TTC549 (cell line): ENCODE data around the gene ADAMTS9.

Experiments used
- FAIRE-seq: peaks from 2 replicates; lab custom pipeline; 2012; peaks lifted over from hg19 to GRCh38; lab: Jason Lieb, UNC

Gene ADAMTS9

GRCh38 chr3:64685800-64686445, 1.9 kb downstream of the ADAMTS9 start:
- FAIRE-seq = no peak

- FAIRE-seq = no peak
Observed at GRCh38 chr3:64685331-64685799, 2.4 kb downstream of the ADAMTS9 start.

DNA sequence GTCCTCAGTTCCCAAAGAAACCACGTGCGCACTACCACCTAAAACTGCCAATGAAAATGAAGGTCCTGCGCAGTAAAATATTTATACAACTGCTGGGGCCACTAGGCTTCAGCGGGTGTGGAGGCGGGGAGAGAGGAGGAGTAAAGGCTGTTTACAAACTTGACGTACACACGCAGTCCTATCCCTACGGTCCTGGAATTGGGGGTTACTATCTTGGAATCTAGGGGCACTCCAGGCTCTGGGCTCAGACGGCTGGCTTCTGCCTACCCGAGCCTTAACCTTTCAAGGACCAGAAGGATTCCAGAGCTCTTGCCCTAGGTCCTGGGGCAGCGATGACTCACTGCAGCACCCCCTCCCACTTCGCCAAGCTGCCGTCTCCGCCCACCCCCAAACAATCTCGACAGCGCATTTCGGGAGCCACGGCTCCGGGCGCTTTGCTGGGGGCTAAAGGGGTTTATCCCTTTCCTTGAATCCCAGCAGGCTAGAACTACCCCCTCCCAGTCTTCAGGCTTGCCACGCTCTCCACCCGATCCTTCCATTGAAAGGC, 3.0 kb downstream of the ADAMTS9 start:
- no peak for FAIRE-seq

GRCh38 chr3:64681827-64682226, 6.0 kb downstream of the ADAMTS9 start:
- no peak for FAIRE-seq

DNA sequence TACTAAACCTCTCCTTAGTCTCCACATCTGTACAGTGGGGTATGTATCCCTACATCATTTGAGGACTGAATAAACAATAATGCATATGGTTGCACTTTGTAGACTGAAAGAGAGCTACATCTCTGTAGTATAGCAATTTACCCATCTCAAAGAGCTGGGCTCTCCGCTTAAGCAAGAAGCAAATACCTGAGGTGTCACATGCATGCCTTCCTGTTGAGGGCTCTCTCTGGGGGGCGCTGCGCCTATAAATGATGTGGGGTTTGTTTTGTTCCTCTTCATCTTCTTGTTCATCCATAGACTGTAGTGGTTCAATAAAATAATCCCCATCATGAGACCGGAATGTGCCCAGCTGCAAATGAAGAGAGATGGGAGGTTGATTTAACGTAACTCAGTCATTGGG, 6.8 kb downstream of the ADAMTS9 start:
- FAIRE-seq = no peak

DNA sequence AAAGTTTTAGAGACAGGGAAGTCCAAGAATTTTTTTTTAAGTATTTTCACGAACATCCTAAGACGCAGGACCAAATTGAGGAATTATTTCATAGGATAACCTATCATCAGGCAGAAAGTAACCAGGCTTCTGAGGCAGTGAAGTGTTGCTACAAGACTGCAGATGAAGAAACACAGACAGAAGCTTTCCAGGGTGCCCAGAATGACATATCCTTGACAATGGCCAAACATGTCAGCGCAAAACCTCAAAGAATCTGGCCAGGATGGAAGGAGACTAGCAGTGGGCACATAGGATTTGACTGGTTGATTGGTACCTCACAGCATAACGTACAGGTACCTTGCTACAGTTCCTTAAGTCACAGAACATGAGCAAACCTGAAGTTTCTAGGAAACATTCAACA, 7.5 kb downstream of the ADAMTS9 start:
- FAIRE-seq = no peak

- FAIRE-seq = no peak
Observed at GRCh38 chr3:64677961-64678716, 9.7 kb downstream of the ADAMTS9 start.

- FAIRE-seq = no peak
Observed at GRCh38 chr3:64676831-64677230, 11.0 kb downstream of the ADAMTS9 start.

- no peak for FAIRE-seq
Observed at GRCh38 chr3:64675687-64676247, 12.0 kb downstream of the ADAMTS9 start.

DNA sequence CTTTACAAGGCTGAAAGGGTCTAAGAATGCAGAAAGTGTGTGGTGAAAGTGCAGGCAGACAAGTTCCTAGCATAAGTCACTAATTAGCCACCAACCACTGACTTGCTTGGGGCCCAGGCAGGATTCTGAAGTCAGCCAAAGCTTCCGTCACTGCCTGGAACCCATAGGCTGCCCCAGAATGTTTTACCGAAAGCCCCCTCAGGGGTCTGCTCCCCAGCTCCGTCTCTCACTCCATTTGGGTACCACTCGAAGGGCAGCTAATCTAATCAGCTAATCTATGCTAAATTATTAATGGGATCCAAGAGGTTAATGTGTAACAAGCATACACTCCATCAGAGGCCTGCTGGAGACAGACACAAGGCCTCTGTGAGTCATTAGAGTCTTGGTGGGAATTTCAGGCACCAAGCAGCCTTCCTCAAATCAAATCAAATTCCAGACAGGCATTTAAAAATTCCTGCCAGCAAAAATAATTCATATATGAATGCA, 13.2 kb downstream of the ADAMTS9 start:
- no peak for FAIRE-seq

DNA sequence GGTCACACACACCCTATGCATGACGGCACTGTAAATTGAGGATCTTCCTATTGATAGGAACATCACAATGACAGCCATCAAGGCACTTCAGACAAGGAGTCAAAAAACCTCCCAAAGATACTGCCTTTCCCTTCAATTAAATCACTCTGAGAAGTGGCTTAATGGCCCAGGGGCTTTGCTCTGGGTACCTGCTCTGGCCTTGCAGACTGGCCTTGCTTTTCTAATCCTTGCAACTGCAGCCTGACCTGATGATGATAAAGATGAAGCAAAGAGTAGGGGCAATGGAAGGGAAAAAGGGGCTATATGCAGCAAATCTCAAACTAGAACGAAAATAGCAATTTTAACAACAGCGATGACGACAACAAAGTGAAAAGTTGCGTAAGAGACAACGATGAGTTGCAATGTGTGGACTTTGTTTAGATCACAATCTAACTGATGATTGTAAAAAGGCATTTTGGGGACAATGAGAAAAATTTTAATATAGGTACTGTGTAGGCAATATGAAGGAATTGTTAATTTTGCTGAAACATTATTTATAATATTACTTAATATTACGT, 14.6 kb downstream of the ADAMTS9 start:
- no peak for FAIRE-seq

GRCh38 chr3:64668582-64669510, 19.0 kb downstream of the ADAMTS9 start:
- FAIRE-seq = no peak

- no peak for FAIRE-seq
Observed at GRCh38 chr3:64667887-64668581, 19.8 kb downstream of the ADAMTS9 start.

DNA sequence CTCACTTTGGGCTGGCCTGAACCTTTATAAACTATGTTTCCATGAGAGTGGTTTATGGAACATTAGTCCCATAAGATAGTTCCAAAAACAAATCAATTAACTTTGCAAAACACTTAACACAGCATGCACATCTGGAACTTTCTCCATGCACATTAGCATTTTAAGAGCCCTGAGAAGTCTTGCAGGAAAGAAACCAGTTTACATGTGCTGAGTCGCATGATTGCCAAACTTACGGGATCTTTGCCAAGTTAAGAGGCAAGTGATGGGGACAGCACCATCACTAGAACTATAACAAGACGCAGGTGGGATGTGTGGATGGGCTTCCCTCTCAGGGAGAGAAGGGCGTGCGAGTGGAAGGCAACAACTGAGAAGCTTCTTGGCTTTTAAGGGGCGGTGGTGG, 20.7 kb downstream of the ADAMTS9 start:
- FAIRE-seq = no peak

DNA sequence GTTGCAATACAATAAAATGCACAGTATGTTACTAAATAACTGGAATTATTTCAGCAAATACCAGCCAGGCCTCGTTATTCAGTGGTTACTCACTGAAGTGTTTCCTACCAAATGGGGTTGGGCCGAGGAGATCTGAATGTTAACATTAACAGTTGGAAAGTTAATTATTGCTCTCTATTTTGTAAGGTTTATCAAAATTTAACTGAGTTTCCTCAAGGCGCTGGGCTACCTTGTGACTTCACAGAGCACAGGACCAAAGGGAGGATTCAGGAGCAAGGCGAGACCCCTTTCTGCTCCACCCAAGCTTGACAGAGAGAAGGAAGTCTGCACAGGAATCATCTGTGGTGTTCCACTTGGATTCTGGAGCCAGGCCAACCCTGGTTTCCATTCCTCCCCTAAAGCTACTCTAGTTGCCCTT, 21.6 kb downstream of the ADAMTS9 start:
- FAIRE-seq = no peak

DNA sequence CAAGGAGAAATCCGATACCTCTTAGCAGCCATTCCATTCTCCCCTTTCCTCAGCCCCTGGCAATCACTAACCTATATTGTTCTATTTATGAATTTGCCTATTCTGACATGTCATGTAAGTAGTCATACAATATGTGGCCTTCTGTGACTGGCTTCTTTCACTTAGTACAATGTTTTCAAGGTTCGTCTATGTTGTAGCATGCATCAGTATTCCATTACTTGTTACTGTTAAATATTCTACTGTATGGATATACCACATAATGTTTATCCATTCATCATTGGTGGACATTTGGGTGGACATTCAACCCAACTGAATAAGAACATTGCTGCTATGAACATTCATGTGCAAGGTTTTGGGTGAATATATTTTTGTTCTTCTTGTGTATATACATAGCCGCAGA, 23.4 kb downstream of the ADAMTS9 start:
- no peak for FAIRE-seq

- no peak for FAIRE-seq
Observed at GRCh38 chr3:64659617-64659978, 28.2 kb downstream of the ADAMTS9 start.

GRCh38 chr3:64658001-64658400, 29.8 kb downstream of the ADAMTS9 start:
- no peak for FAIRE-seq

GRCh38 chr3:64656544-64656943, 31.3 kb downstream of the ADAMTS9 start:
- FAIRE-seq = no peak

GRCh38 chr3:64655160-64655559, 32.6 kb downstream of the ADAMTS9 start:
- FAIRE-seq = no peak

DNA sequence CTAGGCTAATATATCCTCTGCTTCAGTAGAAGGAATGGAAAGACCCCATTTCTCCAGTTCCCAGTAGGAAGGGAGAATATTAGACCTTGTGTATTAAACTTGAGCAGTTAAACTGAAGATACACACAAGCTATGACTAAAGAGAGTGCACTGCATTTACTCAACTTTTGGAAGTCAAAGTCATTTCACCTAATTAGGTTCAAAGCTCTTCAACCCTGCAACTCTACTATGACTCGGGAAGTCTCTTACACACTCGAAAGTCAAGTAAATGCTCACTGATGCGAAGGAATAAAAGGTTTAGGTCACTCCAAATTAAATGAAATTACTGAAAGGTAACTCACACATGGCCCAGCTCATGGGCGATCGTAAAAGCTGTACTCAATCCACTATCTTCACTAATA, 33.8 kb downstream of the ADAMTS9 start:
- FAIRE-seq = no peak
